HCT116 (cell line): ENCODE measurements around the gene GOLGA3. TPM values are rescaled to one million over a fixed set of nuclear protein-coding genes. Genes with fewer than 3 reads are reported as not detected.

Source experiments
- ATAC-seq: fragments of 200-7000 bp; cut with Tn5 transposase; 2 replicates; pipeline ENCODE4 v1.9.1; 2020; ENCODE audit warnings: mild to moderate bottlenecking, moderate library complexity
- BruUV-seq: library from RNA; stranded (reverse); fragments of 400-500 nt; replicated peaks from 2 replicates; lab custom pipeline; 2021; lab: Mats Ljungman, UMichigan
- CTCF ChIA-PET: fragments of 300-600 bp; sonication (Branson Sonifier 250); formaldehyde crosslinking; loops from one replicate; lab custom pipeline; 2021; ENCODE audit warnings: antibody characterized with exemption; lab: Charles Lee
- POLR2A ChIA-PET: fragments of 300-600, 350-600 bp; sonication (Branson Sonifier 250); formaldehyde crosslinking; loops from one replicate; lab custom pipeline; 2021; ENCODE audit warnings: antibody characterized with exemption; lab: Charles Lee
- RAD21 ChIA-PET, 2 experiments: fragments of 300-600 bp; sonication (Branson Sonifier 250); formaldehyde crosslinking; loops; one replicate each; lab custom pipeline; 2023; ENCODE audit warnings: low total read pairs in 2 of 2; ENCODE audit not compliant: uncharacterized antibody in 2 of 2, unreplicated experiment in 2 of 2, low non-redundant PET in 1 of 2; lab: Charles Lee
- DNase-seq: peaks from one replicate; pipeline ENCODE4 v3.0.0-alpha.2; 2010; ENCODE audit warnings: low read depth, low spot score
- H2AFZ ChIP-seq: fragments of 200-600 bp; shearing (Covaris generic), sonication (generic); 2 replicates; pipeline ENCODE4 v1.6.1; 2017; ENCODE audit warnings: low read depth, mixed run types, mixed read lengths, antibody characterized with exemption, low read length; ENCODE audit not compliant: poor library complexity, severe bottlenecking
- H3K27ac ChIP-seq: 2 replicates; pipeline ENCODE4 v1.5.1; 2012; ENCODE audit warnings: low read depth, low read length
- H3K27me3 ChIP-seq: fragments of 200-600 bp; sonication (generic); 2 replicates; pipeline ENCODE4 v1.6.1; 2016; ENCODE audit warnings: mixed run types, low read length, mixed read lengths; ENCODE audit not compliant: insufficient read depth
- H3K36me3 ChIP-seq, 2 experiments: fragments of 200-500 bp in 1 of 2; fragments of 200-600 bp in 1 of 2; sonication (Bioruptor generic) in 1 of 2; sonication (generic) in 1 of 2; 2 replicates each; pipeline versions ENCODE4 v1.5.1 to v1.6.1; 2014 to 2016; ENCODE audit warnings: low read length in 2 of 2, inconsistent platforms in 1 of 2, mixed read lengths in 1 of 2, mixed run types in 1 of 2; ENCODE audit not compliant: insufficient read depth in 2 of 2, control insufficient read depth in 1 of 2
- H3K4me1 ChIP-seq, 2 experiments: fragments of 200-600 bp in 1 of 2; sonication (generic) in 1 of 2; 2 replicates each; pipeline versions ENCODE4 v1.5.1 to v1.6.1; 2012 to 2017; ENCODE audit warnings: low read length in 2 of 2, inconsistent platforms in 1 of 2, mild to moderate bottlenecking in 1 of 2, mixed read lengths in 1 of 2, mixed run types in 1 of 2, moderate library complexity in 1 of 2; ENCODE audit not compliant: insufficient read depth in 2 of 2, control insufficient read depth in 1 of 2
- H3K4me2 ChIP-seq: fragments of 200-600 bp; sonication (generic); 2 replicates; pipeline ENCODE4 v1.6.1; 2017; ENCODE audit warnings: mixed run types, low read length, mixed read lengths
- H3K4me3 ChIP-seq, 2 experiments: fragments of 200-600 bp in 1 of 2; sonication (generic) in 1 of 2; replicated peaks in 1 of 2; 2 replicates each; pipeline ENCODE4 v1.5.1; 2011 to 2016; ENCODE audit warnings: low read length in 2 of 2, control low read depth in 1 of 2, low read depth in 1 of 2, mild to moderate bottlenecking in 1 of 2, mixed read lengths in 1 of 2, mixed run types in 1 of 2
- H3K79me2 ChIP-seq: fragments of 200-600 bp; sonication (generic); 2 replicates; pipeline ENCODE4 v1.6.1; 2017; ENCODE audit warnings: mild to moderate bottlenecking, mixed run types, low read length, moderate library complexity, mixed read lengths; ENCODE audit not compliant: insufficient read depth
- H3K9ac ChIP-seq: fragments of 200-600 bp; sonication (generic); 2 replicates; pipeline ENCODE4 v1.6.1; 2016; ENCODE audit warnings: low read length, mixed read lengths
- H3K9me2 ChIP-seq: fragments of 200-600 bp; sonication (generic), shearing (Covaris generic); 2 replicates; pipeline ENCODE4 v1.6.1; 2017; ENCODE audit warnings: mixed run types, mild to moderate bottlenecking, moderate library complexity; ENCODE audit not compliant: insufficient read depth
- H3K9me3 ChIP-seq, 2 experiments: fragments of 200-500 bp in 1 of 2; fragments of 200-600 bp in 1 of 2; sonication (Bioruptor generic) in 1 of 2; sonication (generic) in 1 of 2; 2 replicates each; pipeline ENCODE4 v1.6.1; 2014 to 2017; ENCODE audit warnings: low read length in 2 of 2, mixed read lengths in 2 of 2, inconsistent platforms in 1 of 2, low read depth in 1 of 2, mild to moderate bottlenecking in 1 of 2, mixed run types in 1 of 2, moderate library complexity in 1 of 2; ENCODE audit not compliant: control insufficient read depth in 1 of 2, insufficient read depth in 1 of 2
- H4K20me1 ChIP-seq: fragments of 200-600 bp; sonication (generic), shearing (Covaris generic); 2 replicates; pipeline ENCODE4 v1.6.1; 2017; ENCODE audit warnings: mixed run types, mild to moderate bottlenecking, moderate library complexity; ENCODE audit not compliant: insufficient read depth
- CEBPB ChIP-seq: IDR thresholded peaks from 2 replicates; pipeline ENCODE4 v1.6.1; 2012; ENCODE audit warnings: low read depth
- ELF1 ChIP-seq: IDR thresholded peaks from 2 replicates; pipeline ENCODE4 v1.6.1; 2012; ENCODE audit warnings: low read depth, borderline replicate concordance
- EZH2 ChIP-seq: fragments of 200-600 bp; sonication (generic); IDR thresholded peaks from 2 replicates; pipeline ENCODE4 v1.6.1; 2017; ENCODE audit warnings: antibody characterized with exemption, mixed run types
- FOSL1 ChIP-seq: IDR thresholded peaks from 2 replicates; pipeline ENCODE4 v1.6.1; 2012; ENCODE audit warnings: low read depth
- JUND ChIP-seq: IDR thresholded peaks from 2 replicates; pipeline ENCODE4 v1.6.1; 2012
- POLR2AphosphoS5 ChIP-seq: IDR thresholded peaks from 2 replicates; pipeline ENCODE4 v1.6.1; 2011; ENCODE audit warnings: mild to moderate bottlenecking, low read depth, low read length, moderate library complexity
- SRF ChIP-seq: IDR thresholded peaks from 2 replicates; pipeline ENCODE4 v1.6.1; 2012; ENCODE audit warnings: low read depth
- TCF7L2 ChIP-seq: IDR thresholded peaks from 2 replicates; pipeline ENCODE4 v1.7.0; 2011; ENCODE audit warnings: borderline replicate concordance, inconsistent platforms; ENCODE audit not compliant: insufficient read depth, insufficient read length; ENCODE audit errors: extremely low read depth
- intact Hi-C: fragments of 100-400 bp; cut with micrococcal nuclease; formaldehyde crosslinking; loops from 2 replicates; pipeline ENCODE4 v1.10.0; 2022
- total RNA-seq: library from RNA; stranded (reverse); gene quantifications from one replicate; pipeline ENCODE4 v1.2.1, GENCODE V29; 2021; ENCODE audit not compliant: unreplicated experiment
- TF ChIP-seq, protein P1 (sequence below): IDR thresholded peaks from 2 replicates; pipeline ENCODE4 v1.6.1; 2012; ENCODE audit warnings: low read depth

The GOLGA3 gene
- total RNA-seq, 1 experiment from 2014 or later: 35.1 TPM

DNA sequence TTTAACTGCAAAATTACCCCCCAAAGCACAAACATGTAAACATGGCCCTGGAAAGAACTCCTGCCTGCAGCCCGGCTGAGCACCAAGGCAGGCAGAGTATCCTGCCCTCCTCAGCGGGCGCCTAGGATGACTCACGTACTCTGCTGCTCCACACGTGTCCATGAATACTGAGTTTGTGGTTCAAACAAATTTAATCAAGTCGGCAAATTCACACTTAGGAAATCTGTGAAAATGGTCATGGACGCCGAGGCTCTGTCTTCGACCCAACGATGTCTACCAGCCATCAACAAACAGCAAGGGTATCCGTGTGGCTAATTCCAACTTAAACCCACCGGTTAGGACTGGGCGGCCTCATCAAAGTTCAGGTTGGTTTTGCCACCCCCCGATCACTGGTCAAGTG, 25.5 kb downstream of the GOLGA3 start:
- peaks cover 11% of the 10 kb centered on the region for H3K79me2 ChIP-seq
- no peak for TF ChIP-seq TCF7L2
- ChIA-PET POLR2A (no interaction called here), RAD21 (no interaction called here), CTCF (no interaction called here)
- no peaks in the 10 kb centered on the region for H3K27me3 ChIP-seq
- no peak overlapping the region for H3K27ac ChIP-seq
- intact Hi-C loops: no loop called here
- no peaks in the 10 kb centered on the region for H3K4me1 ChIP-seq
- peaks cover 40 to 49% of the 10 kb centered on the region in 2 experiments; a peak in 3 of 4 replicates for H3K36me3 ChIP-seq
- H3K9me2 ChIP-seq: no peaks in the 10 kb centered on the region
- H4K20me1 ChIP-seq: no peaks in the 10 kb centered on the region
- no peaks in the 10 kb centered on the region for H3K9me3 ChIP-seq
- ATAC-seq: no peak
- no peak overlapping the region for H3K4me2 ChIP-seq
- no peak overlapping the region for H3K9ac ChIP-seq
- BruUV-seq: no TSS peak
- DNase-seq: no peak
- H3K4me3 ChIP-seq: no peak overlapping the region
- no peak overlapping the region for H2AFZ ChIP-seq

DNA sequence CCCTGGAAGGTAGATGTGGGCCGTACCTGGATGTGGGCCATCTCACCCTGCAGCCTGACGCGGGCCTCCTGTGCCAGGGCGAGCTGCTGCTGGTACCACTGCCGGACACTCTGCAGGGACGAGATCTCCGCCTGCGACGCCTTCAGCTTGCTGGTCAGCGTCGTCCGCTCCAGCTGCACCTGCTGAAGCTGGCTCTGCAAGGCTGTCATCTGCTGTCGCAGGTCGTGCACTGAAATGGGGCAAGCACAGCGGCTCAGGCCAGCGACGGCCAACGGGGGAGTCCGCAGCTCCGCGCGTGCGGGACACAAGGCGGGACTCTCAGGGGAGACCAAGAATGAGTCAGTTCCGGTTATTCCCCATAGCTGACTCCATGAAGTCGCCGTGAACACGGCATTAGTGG, 26.9 kb downstream of the GOLGA3 start:
- no peaks in the 10 kb centered on the region for H3K9me2 ChIP-seq
- TF ChIP-seq JUND (no peak), SRF (no peak), CEBPB (no peak), POLR2AphosphoS5 (no peak), FOSL1 (no peak), EZH2 (no peak), ELF1 (no peak)
- TF ChIP-seq, protein P1, sequence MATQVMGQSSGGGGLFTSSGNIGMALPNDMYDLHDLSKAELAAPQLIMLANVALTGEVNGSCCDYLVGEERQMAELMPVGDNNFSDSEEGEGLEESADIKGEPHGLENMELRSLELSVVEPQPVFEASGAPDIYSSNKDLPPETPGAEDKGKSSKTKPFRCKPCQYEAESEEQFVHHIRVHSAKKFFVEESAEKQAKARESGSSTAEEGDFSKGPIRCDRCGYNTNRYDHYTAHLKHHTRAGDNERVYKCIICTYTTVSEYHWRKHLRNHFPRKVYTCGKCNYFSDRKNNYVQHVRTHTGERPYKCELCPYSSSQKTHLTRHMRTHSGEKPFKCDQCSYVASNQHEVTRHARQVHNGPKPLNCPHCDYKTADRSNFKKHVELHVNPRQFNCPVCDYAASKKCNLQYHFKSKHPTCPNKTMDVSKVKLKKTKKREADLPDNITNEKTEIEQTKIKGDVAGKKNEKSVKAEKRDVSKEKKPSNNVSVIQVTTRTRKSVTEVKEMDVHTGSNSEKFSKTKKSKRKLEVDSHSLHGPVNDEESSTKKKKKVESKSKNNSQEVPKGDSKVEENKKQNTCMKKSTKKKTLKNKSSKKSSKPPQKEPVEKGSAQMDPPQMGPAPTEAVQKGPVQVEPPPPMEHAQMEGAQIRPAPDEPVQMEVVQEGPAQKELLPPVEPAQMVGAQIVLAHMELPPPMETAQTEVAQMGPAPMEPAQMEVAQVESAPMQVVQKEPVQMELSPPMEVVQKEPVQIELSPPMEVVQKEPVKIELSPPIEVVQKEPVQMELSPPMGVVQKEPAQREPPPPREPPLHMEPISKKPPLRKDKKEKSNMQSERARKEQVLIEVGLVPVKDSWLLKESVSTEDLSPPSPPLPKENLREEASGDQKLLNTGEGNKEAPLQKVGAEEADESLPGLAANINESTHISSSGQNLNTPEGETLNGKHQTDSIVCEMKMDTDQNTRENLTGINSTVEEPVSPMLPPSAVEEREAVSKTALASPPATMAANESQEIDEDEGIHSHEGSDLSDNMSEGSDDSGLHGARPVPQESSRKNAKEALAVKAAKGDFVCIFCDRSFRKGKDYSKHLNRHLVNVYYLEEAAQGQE: no peak
- TF ChIP-seq, all 23 proteins: peak for 0
- Histone ChIP-seq H2AFZ (no peak overlapping the region), H3K4me2 (no peak overlapping the region), H3K27ac (no peak overlapping the region), H4K20me1 (no peaks in the 10 kb centered on the region), H3K4me1 (no peaks in the 10 kb centered on the region), H3K36me3 (peaks cover 33 to 45% of the 10 kb centered on the region in 2 experiments), H3K27me3 (no peaks in the 10 kb centered on the region), H3K4me3 (no peak overlapping the region), H3K9me3 (no peaks in the 10 kb centered on the region), H3K9ac (no peak overlapping the region), H3K79me2 (peaks cover 10% of the 10 kb centered on the region)
- ChIA-PET RAD21 (interaction anchor here in 1 of 2 experiments (0.6 kb wide), 1 partner anchor 27 kb away, joined by 3 read pairs; the partner anchor contains the start of gene GOLGA3), POLR2A (no interaction called here), CTCF (interaction anchor here (0.6 kb wide), 1 partner anchor 35 kb away, joined by 3 read pairs; no protein-coding TSS in a partner anchor)
- intact Hi-C loops: no loop called here
- BruUV-seq: no TSS peak
- DNase-seq (no peak), ATAC-seq (no peak)
